GM21528 (cell line): ENCODE measurements around the gene RELN.
"Not testable (repeated sequence)": the region's sequence is repeated elsewhere in the genome, so short reads cannot be mapped to it uniquely, and the experiment has no call there.

Experiments used
- ATAC-seq: cut with Tn5 transposase; IDR thresholded peaks from one replicate; pipeline ENCODE4 v1.9.1; 2021; ENCODE audit warnings: mild to moderate bottlenecking, moderate library complexity; ENCODE audit not compliant: unreplicated experiment, low FRiP score

RELN gene

GRCh38 chr7:103538964-103539709 lies 450.3 kb downstream of the RELN start:
- no peak for ATAC-seq

- no peak for ATAC-seq
Observed at GRCh38 chr7:103533761-103534160, 455.7 kb downstream of the RELN start.

GRCh38 chr7:103532955-103533354 lies 456.5 kb downstream of the RELN start:
- no peak for ATAC-seq

DNA sequence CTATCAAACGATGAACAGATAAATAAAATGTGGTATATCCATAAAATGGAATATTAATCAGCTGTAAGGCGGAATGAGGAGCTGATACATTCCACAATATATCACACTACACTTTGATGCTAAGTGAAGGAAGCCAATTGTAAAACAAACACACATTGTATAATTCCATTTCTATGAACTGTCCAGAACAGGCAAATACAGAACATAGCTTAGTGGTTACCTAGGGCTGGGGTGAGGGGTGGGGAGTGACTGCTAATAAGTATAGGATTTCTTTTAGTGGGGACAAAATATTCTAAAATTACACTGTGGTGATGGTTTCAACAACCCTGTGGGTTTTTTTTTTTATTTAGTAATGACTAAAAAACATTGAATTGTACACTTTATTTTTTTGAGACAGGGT lies 461.3 kb downstream of the RELN start:
- no peak for ATAC-seq

GRCh38 chr7:103525937-103526336 lies 463.5 kb downstream of the RELN start:
- no peak for ATAC-seq

GRCh38 chr7:103524042-103524907 lies 465.2 kb downstream of the RELN start:
- ATAC-seq: no peak

- ATAC-seq: no peak
Observed at GRCh38 chr7:103521937-103522336, 467.5 kb downstream of the RELN start.

GRCh38 chr7:103504505-103505135 lies 484.8 kb downstream of the RELN start:
- no peak for ATAC-seq

- no peak for ATAC-seq
Observed at GRCh38 chr7:103501206-103501605, 488.3 kb downstream of the RELN start.

GRCh38 chr7:103499976-103500375 lies 489.5 kb downstream of the RELN start:
- ATAC-seq: no peak

- ATAC-seq: no peak
Observed at GRCh38 chr7:103487419-103487818, 502.0 kb downstream of the RELN start.

DNA sequence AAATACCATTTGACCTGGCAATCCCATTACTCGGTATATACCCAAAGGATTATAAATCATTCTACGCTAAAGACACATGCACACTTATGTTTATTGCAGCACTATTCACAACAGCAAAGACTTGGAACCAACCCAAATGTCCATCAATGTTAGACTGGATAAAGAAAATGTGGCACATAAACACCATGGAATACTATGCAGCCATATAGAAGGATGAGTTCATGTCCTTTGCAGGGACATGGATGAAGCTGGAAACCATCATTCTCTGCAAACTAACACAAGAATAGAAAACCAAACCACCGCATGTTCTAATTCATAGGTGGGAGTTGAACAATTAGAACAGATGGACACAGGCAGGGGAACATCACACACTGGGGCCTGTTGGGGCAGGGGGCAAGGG lies 502.6 kb downstream of the RELN start:
- ATAC-seq: not testable (repeated sequence)

- ATAC-seq: no peak
Observed at GRCh38 chr7:103480771-103481170, 508.7 kb downstream of the RELN start.

- no peak for ATAC-seq
Observed at GRCh38 chr7:103474956-103475355, 514.5 kb downstream of the RELN start.

GRCh38 chr7:103469095-103469948 lies 520.1 kb downstream of the RELN start:
- ATAC-seq: no peak

DNA sequence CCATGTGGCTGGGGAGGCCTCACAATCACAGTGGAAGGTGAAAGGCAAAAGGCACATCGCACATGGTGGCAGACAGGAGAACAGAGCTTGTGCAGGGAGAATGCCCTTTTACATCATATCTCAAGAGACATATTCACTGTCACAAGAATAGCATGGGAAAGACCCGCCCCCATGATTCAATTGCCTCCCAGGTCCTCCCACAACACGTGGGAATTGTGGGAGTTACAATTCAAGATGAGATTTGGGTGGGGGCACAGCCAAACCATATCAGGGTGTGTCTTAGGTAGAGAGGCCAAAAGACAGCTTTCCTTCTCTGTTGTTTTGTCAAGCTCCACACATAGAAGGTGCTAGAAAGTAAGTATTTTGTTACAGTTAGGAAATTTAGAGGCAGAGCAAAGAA lies 522.6 kb downstream of the RELN start:
- ATAC-seq: no peak

GRCh38 chr7:103462358-103462757 lies 527.1 kb downstream of the RELN start:
- ATAC-seq: no peak

DNA sequence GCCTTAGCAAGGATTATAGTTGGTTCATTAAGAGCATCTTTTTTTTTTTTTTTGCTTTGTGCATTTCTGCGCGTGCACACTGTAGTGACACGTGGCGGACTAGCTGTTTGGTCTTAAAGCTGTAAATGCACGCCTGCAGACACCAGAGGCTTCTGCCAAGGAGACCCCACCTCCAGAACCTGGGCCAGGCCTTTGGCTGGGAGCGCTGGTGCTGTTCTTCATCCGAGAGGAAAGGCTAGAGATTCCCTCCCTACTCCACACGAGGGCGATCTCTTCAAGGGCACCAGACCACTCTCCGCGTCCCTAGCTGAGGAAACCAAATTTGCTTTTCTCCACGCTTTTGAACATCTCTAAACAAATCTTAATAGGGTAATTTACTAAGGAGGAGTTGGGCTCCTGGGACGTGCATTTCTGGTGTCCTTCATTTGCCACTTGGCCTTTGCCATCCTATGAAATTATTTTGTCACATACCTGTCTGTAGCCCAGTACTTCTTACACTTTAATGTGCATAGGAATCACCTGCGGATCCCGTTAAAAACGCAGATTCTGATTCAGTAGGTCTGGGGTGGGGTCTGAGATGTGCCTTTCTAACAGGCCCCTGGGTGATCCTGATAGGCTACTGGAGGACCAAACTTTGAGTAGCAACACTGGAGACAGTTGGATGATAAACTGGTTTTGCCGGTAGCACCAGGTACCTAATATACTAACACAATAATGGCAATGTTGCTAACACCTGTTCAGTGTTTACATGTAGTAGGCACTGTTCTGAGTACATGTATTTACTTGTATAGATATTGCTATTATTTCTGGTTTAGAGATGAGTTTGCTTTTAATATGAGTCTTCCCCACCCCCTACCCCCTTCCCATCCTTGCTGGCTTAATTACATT lies 542.1 kb downstream of the RELN start:
- ATAC-seq: no peak

DNA sequence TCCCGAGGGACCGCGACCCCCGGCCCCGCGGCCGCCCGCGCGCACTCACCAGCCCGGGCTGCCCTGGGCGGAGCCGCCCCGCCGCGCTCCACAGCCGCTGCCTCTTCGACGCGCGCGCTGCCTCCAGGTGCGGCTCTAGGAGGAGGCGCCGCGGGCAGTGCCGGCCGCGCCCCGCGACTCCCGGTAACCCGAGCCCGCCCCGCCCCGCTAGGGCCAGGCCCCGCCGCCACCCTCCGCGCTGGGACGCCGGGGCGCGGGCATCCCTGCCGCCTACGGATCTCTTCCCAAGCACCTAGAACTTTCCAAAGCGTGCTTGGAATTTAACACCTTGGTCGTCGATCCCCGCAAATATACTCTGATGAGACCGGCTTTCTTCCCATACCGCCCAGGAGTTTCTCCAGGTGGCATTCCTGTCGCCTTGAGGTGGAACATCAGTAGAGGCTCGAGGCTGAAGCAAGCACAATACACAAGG lies 543.4 kb downstream of the RELN start, which contains the start of gene SLC26A5:
Gene SLC26A5, minus strand, starts transcription at position 159 of the 472 bp plus-strand sequence. CDS start 24,693 bp downstream, outside the sequence.
- no peak for ATAC-seq
